Measurements from ENCODE around the gene ZNF329. TPM values are rescaled to one million over a fixed set of nuclear protein-coding genes. Genes with fewer than 3 reads are reported as not detected.
A peak's percentile ranks its signal among the peaks of the same experiment; 100 is the strongest.

Gene ZNF329
- total and polyA plus RNA-seq, 9 of the 15 experiments (the other 6 are each of a cell fraction or from before 2014, with no cell fraction given), result 0.21 to 3.6 (median 2.2) TPM

DNA sequence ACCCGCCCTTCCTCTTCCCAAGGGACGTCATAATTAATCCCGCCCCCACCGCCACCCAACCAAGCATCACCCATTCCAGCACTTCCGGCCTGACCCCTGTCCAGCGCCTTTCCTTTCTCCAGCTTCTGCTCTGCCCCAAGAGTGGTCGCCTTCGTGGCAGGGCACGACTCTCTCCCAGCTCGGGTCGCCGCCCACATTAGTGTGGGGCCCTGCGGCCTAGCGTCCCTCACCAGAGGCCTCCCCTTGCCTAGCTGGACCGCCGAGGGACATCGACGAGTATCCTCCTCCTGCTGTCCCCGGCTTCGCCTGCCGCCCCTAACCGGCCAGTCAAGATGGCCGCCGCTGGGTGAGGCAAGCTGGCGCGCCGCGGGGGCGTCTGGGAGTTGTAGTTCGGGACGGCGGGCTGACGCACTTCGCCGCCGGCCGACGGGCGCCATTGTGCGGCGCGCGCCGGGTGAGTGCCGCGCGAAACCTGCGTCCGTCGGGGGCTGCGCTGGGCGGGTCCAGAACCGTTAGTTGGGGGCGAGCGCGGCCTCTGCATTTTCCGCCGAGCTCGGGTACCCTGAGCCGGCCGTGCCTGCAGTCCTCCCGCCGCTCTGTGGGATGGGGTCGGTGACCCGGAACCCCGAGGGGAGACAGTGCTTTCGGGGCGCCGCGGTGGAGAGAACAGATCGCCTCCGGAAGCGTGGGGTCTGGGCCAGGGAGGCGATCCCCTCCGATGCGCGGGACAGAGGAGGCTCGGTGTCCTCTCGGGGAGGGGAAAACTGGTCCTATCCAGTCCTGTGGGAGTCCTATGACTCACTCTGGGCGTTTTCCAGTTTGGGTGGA is 32.6 kb upstream of the ZNF329 start, which contains the start of gene ZNF274 (continued):
- TF ChIP-seq CXXC5 (CRISPR knock-in tag; IDR thresholded peaks at IDR 0.05) (peak; percentile 96), MCM7 (IDR thresholded peaks at IDR 0.05) (no peak), MXD1 (CRISPR knock-in tag; IDR thresholded peaks at IDR 0.05; ENCODE audit: borderline replicate concordance, poor library complexity, severe bottlenecking) (no peak), LARP7 (IDR thresholded peaks at IDR 0.05) (0 out of 2 replicates have a peak, but pooled peaks have one; percentile 9), E2F3 (CRISPR knock-in tag; IDR thresholded peaks at IDR 0.05) (peak; percentile 82), ADNP (tag; IDR thresholded peaks at IDR 0.05) (no peak), RBM17 (IDR thresholded peaks at IDR 0.05; ENCODE audit: borderline replicate concordance, low read depth, low read length) (no peak), ZNF586 (CRISPR knock-in tag; conservative IDR thresholded peaks at IDR 0.05) (no peak), THRAP3 (IDR thresholded peaks at IDR 0.05; ENCODE audit: borderline replicate concordance) (no peak), ZNF253 (CRISPR knock-in tag; conservative IDR thresholded peaks at IDR 0.05) (no peak), TGIF2 (CRISPR knock-in tag; IDR thresholded peaks at IDR 0.05) (no peak), ZEB2 (IDR thresholded peaks at IDR 0.05) (no peak), BRF1 (IDR thresholded peaks at IDR 0.05; ENCODE audit: borderline replicate concordance, extremely low read depth, insufficient read length) (no peak)
- TF ChIP-seq, protein P1, sequence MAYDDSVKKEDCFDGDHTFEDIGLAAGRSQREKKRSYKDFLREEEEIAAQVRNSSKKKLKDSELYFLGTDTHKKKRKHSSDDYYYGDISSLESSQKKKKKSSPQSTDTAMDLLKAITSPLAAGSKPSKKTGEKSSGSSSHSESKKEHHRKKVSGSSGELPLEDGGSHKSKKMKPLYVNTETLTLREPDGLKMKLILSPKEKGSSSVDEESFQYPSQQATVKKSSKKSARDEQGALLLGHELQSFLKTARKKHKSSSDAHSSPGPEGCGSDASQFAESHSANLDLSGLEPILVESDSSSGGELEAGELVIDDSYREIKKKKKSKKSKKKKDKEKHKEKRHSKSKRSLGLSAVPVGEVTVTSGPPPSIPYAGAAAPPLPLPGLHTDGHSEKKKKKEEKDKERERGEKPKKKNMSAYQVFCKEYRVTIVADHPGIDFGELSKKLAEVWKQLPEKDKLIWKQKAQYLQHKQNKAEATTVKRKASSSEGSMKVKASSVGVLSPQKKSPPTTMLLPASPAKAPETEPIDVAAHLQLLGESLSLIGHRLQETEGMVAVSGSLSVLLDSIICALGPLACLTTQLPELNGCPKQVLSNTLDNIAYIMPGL (CRISPR knock-in tag; IDR thresholded peaks at IDR 0.05), result peak; percentile 89; the same call in 1 of the 2 replicates
- TF ChIP-seq, protein P2, sequence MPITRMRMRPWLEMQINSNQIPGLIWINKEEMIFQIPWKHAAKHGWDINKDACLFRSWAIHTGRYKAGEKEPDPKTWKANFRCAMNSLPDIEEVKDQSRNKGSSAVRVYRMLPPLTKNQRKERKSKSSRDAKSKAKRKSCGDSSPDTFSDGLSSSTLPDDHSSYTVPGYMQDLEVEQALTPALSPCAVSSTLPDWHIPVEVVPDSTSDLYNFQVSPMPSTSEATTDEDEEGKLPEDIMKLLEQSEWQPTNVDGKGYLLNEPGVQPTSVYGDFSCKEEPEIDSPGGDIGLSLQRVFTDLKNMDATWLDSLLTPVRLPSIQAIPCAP (CRISPR knock-in tag; IDR thresholded peaks at IDR 0.05; ENCODE audit: borderline replicate concordance), result no peak

Measured in K562 (cell line).